ENCODE data around the gene POLR1G. TPM values are rescaled to one million over a fixed set of nuclear protein-coding genes. Genes with fewer than 3 reads are reported as not detected.
A peak's percentile ranks its signal among the peaks of the same experiment; 100 is the strongest.

Gene POLR1G
- total RNA-seq, 1 experiment from 2014 or later: 43.4 TPM

GRCh38 chr19:45451131-45451849, 44.8 kb downstream of the POLR1G start:
- H3K4me3 Mint-ChIP-seq: peak overlapping the region; percentile 70 to 86
- Histone ChIP-seq H2BK5ac (ENCODE audit: insufficient read length, low read length) (no peak overlapping the region), H4K5ac (ENCODE audit: insufficient read length, low read depth, low read length) (peak overlapping the region; percentile 20), H2AFZ (ENCODE audit: low read length) (no peak overlapping the region), H3K27ac (ENCODE audit: insufficient read length, low read depth, low read length) (no peak overlapping the region), H4K8ac (replicated peaks; ENCODE audit: insufficient read length, low read depth, low read length) (no peak overlapping the region), H3K4me1 (ENCODE audit: insufficient read depth, low read length) (peaks cover 2% of the 10 kb centered on the region; the same call in 1 of the 2 replicates), H2BK20ac (ENCODE audit: low read depth, low read length, poor library complexity, severe bottlenecking) (peak overlapping the region; percentile 46), H3K23me2 (ENCODE audit: insufficient read length, low read depth, low read length, poor library complexity, severe bottlenecking) (peaks cover 4% of the 10 kb centered on the region), H3K14ac (ENCODE audit: insufficient read depth, low read length) (peak overlapping the region; percentile 98), H3K9me3 (ENCODE audit: control insufficient read depth, low read depth, low read length) (no peaks in the 10 kb centered on the region), H3K56ac (ENCODE audit: insufficient read length, low read depth, low read length) (no peak overlapping the region), H3K27me3 (ENCODE audit: insufficient read depth, low read length) (no peaks in the 10 kb centered on the region; the same call in 1 of the 2 replicates), H3K4ac (ENCODE audit: low read depth, low read length) (peak overlapping the region; percentile 95), H3K18ac (ENCODE audit: insufficient read length, low read depth, low read length) (peak overlapping the region; percentile 100), H4K91ac (ENCODE audit: insufficient read length, low read depth, low read length) (peak overlapping the region; percentile 82), H3T11ph (ENCODE audit: low read length) (peak overlapping the region; percentile 56), H3K9ac (ENCODE audit: extremely low read depth, insufficient read length, low read length) (no peak overlapping the region), H3K4me2 (ENCODE audit: insufficient read depth, insufficient read length, low read length) (peak overlapping the region; percentile 87), H2BK120ac (ENCODE audit: low read depth, low read length, poor library complexity, severe bottlenecking) (peak overlapping the region; percentile 94), H3K79me2 (ENCODE audit: insufficient read depth, low read length) (no peaks in the 10 kb centered on the region), H4K20me1 (ENCODE audit: control insufficient read depth, insufficient read depth, insufficient read length) (no peaks in the 10 kb centered on the region), H3K23ac (ENCODE audit: insufficient read length, low read depth, low read length) (no peak overlapping the region), H2BK12ac (ENCODE audit: insufficient read length, low read depth, low read length) (peak overlapping the region; percentile 9), H3K79me1 (ENCODE audit: insufficient read depth, low read depth, low read length, poor library complexity, severe bottlenecking) (no peaks in the 10 kb centered on the region), H2BK15ac (ENCODE audit: low read depth, low read length) (peak overlapping the region; percentile 95; the same call in 1 of the 2 replicates), H2AK5ac (ENCODE audit: insufficient read length, low read length) (no peak overlapping the region)
- DNase-seq: no peak
- peaks cover 4 to 11% of the 10 kb centered on the region in 2 experiments; a peak in 4 of 5 replicates for H3K9me3 Mint-ChIP-seq
- no CpG with 5 or more reads among the region's 28 CpGs for WGBS (ENCODE audit: extremely low coverage, insufficient read length, low lambda C conversion rate)
- H3K36me3 Mint-ChIP-seq (ENCODE audit: insufficient read depth in 1 of 3, low read depth in 3 of 3): no peaks in the 10 kb centered on the region; a peak in 1 of 7 replicates
- TF ChIP-seq CTCF (conservative IDR thresholded peaks at IDR 0.05): no peak
- peaks cover 38% of the 10 kb centered on the region for H3K27me3 Mint-ChIP-seq (ENCODE audit: low read depth)
- H3K27ac Mint-ChIP-seq: peak overlapping the region in 2 of 3 experiments; percentile 21 to 98; a peak in 2 of 7 replicates
- H3K4me1 Mint-ChIP-seq: peaks cover 18 to 28% of the 10 kb centered on the region in 2 experiments
